ENCODE data around the gene WDPCP.
"Not testable (repeated sequence)": the region's sequence is repeated elsewhere in the genome, so short reads cannot be mapped to it uniquely, and the experiment has no call there.

Gene WDPCP

GRCh38 chr2:63588385-63589147, at the start of gene WDPCP, which contains the start of gene MDH1:
TSS of gene WDPCP (minus strand) at chr2:63588477. CDS start at chr2:63588271, 206 bp downstream.
TSS of gene MDH1 (plus strand) at chr2:63588963. CDS start at chr2:63589044, 81 bp downstream.
- peak; percentile 90 to 93 (median 92) for DNase-seq

- no peak for DNase-seq
Observed at GRCh38 chr2:63632382-63632781, 44.1 kb upstream of the WDPCP start.

- DNase-seq = no peak
Observed at GRCh38 chr2:63631501-63631900, 43.2 kb upstream of the WDPCP start.

GRCh38 chr2:63628403-63628942, 40.2 kb upstream of the WDPCP start:
- no peak for DNase-seq

GRCh38 chr2:63627866-63628265, 39.6 kb upstream of the WDPCP start:
- no peak for DNase-seq

GRCh38 chr2:63623763-63624162, 35.5 kb upstream of the WDPCP start:
- DNase-seq = not testable (repeated sequence)

- DNase-seq = no peak
Observed at GRCh38 chr2:63622751-63623150, 34.5 kb upstream of the WDPCP start.

- DNase-seq = no peak
Observed at GRCh38 chr2:63619328-63619727, 31.1 kb upstream of the WDPCP start.

- no peak for DNase-seq
Observed at GRCh38 chr2:63617366-63617765, 29.1 kb upstream of the WDPCP start.

GRCh38 chr2:63614983-63615945, 27.0 kb upstream of the WDPCP start:
- no peak for DNase-seq

GRCh38 chr2:63614448-63614968, 26.2 kb upstream of the WDPCP start:
- DNase-seq = no peak

GRCh38 chr2:63613391-63613901, 25.2 kb upstream of the WDPCP start:
- DNase-seq = no peak

- no peak for DNase-seq
Observed at GRCh38 chr2:63610525-63610924, 22.2 kb upstream of the WDPCP start.

- not testable (repeated sequence) for DNase-seq
Observed at GRCh38 chr2:63608865-63609264, 20.6 kb upstream of the WDPCP start.

GRCh38 chr2:63604666-63605065, 16.4 kb upstream of the WDPCP start:
- DNase-seq = no peak

- DNase-seq = no peak
Observed at GRCh38 chr2:63600881-63601460, 12.7 kb upstream of the WDPCP start.

- no peak for DNase-seq
Observed at GRCh38 chr2:63598981-63599380, 10.7 kb upstream of the WDPCP start.

- no peak for DNase-seq
Observed at GRCh38 chr2:63596401-63596883, 8.2 kb upstream of the WDPCP start.

GRCh38 chr2:63594660-63595059, 6.4 kb upstream of the WDPCP start:
- DNase-seq = no peak

GRCh38 chr2:63591566-63592175, 3.4 kb upstream of the WDPCP start:
- DNase-seq = no peak

GRCh38 chr2:63590626-63591408, 2.5 kb upstream of the WDPCP start:
- no peak for DNase-seq

All from activated CD4-positive, CD25-positive, alpha-beta regulatory T cell (primary cell).